ENCODE measurements around the gene IGSF21. TPM values are rescaled to one million over a fixed set of nuclear protein-coding genes. Genes with fewer than 3 reads are reported as not detected.

Gene IGSF21
- total and polyA plus RNA-seq, 2 of the 8 experiments (the other 6 are each of a cell fraction or from before 2014, with no cell fraction given) = 22.5 to 28.5 TPM

GRCh38 chr1:18350747-18351146 lies 243.1 kb downstream of the IGSF21 start (continued):
- TF ChIP-seq, protein P1, sequence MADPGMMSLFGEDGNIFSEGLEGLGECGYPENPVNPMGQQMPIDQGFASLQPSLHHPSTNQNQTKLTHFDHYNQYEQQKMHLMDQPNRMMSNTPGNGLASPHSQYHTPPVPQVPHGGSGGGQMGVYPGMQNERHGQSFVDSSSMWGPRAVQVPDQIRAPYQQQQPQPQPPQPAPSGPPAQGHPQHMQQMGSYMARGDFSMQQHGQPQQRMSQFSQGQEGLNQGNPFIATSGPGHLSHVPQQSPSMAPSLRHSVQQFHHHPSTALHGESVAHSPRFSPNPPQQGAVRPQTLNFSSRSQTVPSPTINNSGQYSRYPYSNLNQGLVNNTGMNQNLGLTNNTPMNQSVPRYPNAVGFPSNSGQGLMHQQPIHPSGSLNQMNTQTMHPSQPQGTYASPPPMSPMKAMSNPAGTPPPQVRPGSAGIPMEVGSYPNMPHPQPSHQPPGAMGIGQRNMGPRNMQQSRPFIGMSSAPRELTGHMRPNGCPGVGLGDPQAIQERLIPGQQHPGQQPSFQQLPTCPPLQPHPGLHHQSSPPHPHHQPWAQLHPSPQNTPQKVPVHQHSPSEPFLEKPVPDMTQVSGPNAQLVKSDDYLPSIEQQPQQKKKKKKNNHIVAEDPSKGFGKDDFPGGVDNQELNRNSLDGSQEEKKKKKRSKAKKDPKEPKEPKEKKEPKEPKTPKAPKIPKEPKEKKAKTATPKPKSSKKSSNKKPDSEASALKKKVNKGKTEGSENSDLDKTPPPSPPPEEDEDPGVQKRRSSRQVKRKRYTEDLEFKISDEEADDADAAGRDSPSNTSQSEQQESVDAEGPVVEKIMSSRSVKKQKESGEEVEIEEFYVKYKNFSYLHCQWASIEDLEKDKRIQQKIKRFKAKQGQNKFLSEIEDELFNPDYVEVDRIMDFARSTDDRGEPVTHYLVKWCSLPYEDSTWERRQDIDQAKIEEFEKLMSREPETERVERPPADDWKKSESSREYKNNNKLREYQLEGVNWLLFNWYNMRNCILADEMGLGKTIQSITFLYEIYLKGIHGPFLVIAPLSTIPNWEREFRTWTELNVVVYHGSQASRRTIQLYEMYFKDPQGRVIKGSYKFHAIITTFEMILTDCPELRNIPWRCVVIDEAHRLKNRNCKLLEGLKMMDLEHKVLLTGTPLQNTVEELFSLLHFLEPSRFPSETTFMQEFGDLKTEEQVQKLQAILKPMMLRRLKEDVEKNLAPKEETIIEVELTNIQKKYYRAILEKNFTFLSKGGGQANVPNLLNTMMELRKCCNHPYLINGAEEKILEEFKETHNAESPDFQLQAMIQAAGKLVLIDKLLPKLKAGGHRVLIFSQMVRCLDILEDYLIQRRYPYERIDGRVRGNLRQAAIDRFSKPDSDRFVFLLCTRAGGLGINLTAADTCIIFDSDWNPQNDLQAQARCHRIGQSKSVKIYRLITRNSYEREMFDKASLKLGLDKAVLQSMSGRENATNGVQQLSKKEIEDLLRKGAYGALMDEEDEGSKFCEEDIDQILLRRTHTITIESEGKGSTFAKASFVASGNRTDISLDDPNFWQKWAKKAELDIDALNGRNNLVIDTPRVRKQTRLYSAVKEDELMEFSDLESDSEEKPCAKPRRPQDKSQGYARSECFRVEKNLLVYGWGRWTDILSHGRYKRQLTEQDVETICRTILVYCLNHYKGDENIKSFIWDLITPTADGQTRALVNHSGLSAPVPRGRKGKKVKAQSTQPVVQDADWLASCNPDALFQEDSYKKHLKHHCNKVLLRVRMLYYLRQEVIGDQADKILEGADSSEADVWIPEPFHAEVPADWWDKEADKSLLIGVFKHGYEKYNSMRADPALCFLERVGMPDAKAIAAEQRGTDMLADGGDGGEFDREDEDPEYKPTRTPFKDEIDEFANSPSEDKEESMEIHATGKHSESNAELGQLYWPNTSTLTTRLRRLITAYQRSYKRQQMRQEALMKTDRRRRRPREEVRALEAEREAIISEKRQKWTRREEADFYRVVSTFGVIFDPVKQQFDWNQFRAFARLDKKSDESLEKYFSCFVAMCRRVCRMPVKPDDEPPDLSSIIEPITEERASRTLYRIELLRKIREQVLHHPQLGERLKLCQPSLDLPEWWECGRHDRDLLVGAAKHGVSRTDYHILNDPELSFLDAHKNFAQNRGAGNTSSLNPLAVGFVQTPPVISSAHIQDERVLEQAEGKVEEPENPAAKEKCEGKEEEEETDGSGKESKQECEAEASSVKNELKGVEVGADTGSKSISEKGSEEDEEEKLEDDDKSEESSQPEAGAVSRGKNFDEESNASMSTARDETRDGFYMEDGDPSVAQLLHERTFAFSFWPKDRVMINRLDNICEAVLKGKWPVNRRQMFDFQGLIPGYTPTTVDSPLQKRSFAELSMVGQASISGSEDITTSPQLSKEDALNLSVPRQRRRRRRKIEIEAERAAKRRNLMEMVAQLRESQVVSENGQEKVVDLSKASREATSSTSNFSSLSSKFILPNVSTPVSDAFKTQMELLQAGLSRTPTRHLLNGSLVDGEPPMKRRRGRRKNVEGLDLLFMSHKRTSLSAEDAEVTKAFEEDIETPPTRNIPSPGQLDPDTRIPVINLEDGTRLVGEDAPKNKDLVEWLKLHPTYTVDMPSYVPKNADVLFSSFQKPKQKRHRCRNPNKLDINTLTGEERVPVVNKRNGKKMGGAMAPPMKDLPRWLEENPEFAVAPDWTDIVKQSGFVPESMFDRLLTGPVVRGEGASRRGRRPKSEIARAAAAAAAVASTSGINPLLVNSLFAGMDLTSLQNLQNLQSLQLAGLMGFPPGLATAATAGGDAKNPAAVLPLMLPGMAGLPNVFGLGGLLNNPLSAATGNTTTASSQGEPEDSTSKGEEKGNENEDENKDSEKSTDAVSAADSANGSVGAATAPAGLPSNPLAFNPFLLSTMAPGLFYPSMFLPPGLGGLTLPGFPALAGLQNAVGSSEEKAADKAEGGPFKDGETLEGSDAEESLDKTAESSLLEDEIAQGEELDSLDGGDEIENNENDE (IDR thresholded peaks at IDR 0.05; ENCODE audit: insufficient replicate concordance, low read length) = no peak
- TF ChIP-seq CBX5 (IDR thresholded peaks at IDR 0.05; ENCODE audit: low read depth, low read length) (no peak), JUND (IDR thresholded peaks at IDR 0.05; ENCODE audit: low read length) (no peak), ZNF274 (IDR thresholded peaks at IDR 0.05; ENCODE audit: borderline replicate concordance, extremely low read depth, low read length) (no peak), CHD1 (IDR thresholded peaks at IDR 0.05; ENCODE audit: low read depth, low read length) (no peak)
